Thyroid gland (tissue), 4 donors: ENCODE data around the gene PABPN1L. TPM values are rescaled to one million over a fixed set of nuclear protein-coding genes. Genes with fewer than 3 reads are reported as not detected.

Experiments used
- DNase-seq, 2 donors: peaks; one replicate each; pipeline ENCODE4 v3.0.0-alpha.2; 2019
- H3K27ac ChIP-seq, 3 donors: fragments of 200-600 bp; sonication (generic); 1 replicate in 2 of 3; 2 replicates in 1 of 3; pipeline ENCODE4 v1.5.1; 2016 to 2019; ENCODE audit warnings: mild to moderate bottlenecking in 1 of 3, moderate library complexity in 1 of 3
- H3K27me3 ChIP-seq: fragments of 200-600 bp; sonication (generic); one replicate; pipeline ENCODE4 v1.5.1; 2019
- H3K36me3 ChIP-seq, 2 donors: fragments of 200-600 bp; sonication (generic); one replicate each; pipeline ENCODE4 v1.5.1; 2016 to 2019
- H3K4me1 ChIP-seq, 2 donors: fragments of 200-600 bp; sonication (generic); one replicate each; pipeline ENCODE4 v1.5.1; 2017 to 2019
- H3K4me3 ChIP-seq, 3 donors: fragments of 200-600 bp; sonication (generic); replicated peaks in 1 of 3; 1 replicate in 2 of 3; 2 replicates in 1 of 3; pipeline ENCODE4 v1.5.1; 2016; ENCODE audit warnings: mild to moderate bottlenecking in 1 of 3
- H3K9me3 ChIP-seq: fragments of 200-600 bp; sonication (generic); one replicate; pipeline ENCODE4 v1.5.1; 2017
- POLR2A ChIP-seq, 2 donors: fragments of 450-650 bp; IDR thresholded peaks; one replicate each; pipeline ENCODE4 v1.6.1; 2017; ENCODE audit warnings: antibody characterized with exemption in 2 of 2, mild to moderate bottlenecking in 2 of 2, moderate library complexity in 1 of 2
- WGBS, 2 donors: methylation state at CpG; one replicate each; pipeline ENCODE4 v1.1.5; 2017; 5-methylcytosine and 5-hydroxymethylcytosine counted together
- intact Hi-C: fragments of 100-400 bp; cut with DNase I; formaldehyde crosslinking; loops from one replicate; pipeline ENCODE4 v1.15.1; 2023
- total RNA-seq, 4 donors: library from RNA; depleted of rRNA; stranded (reverse); fragments of >200 nt; gene quantifications; one replicate each; pipeline ENCODE4 v1.2.3, GENCODE V29; 2016
- TF ChIP-seq, protein P1 (sequence below), 6 experiments: fragments of 200-600 bp in 3 of 6; fragments of 450-650 bp in 3 of 6; sonication (generic) in 3 of 6; IDR thresholded peaks; one replicate each; pipeline ENCODE4 v1.5.1; 2016 to 2019; ENCODE audit warnings: antibody characterized with exemption in 6 of 6, mild to moderate bottlenecking in 2 of 6, inconsistent platforms in 1 of 6, moderate library complexity in 1 of 6

PABPN1L gene
- total RNA-seq, 4 donors from 2014 or later: not detected

DNA sequence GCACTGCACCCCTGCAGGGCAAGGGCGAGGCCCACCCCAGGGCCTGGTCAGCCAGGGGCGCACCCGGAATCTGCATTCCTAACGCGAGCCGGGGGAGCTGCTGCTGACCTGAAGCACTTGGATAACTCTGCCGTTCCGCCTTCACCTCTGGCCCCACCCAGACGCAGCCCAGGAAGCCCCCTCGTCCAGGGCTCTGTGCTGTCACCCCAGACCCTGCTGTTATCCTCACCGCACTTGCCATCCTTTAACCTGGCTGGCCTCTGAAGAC lies 13.3 kb upstream of the PABPN1L start:
- Histone ChIP-seq H3K4me3 (no peak overlapping the region), H3K4me1 (no peaks in the 10 kb centered on the region), H3K27me3 (no peaks in the 10 kb centered on the region), H3K36me3 (no peaks in the 10 kb centered on the region), H3K27ac (no peak overlapping the region), H3K9me3 (no peaks in the 10 kb centered on the region)
- no peak for DNase-seq
- intact Hi-C loops: no loop called here
- TF ChIP-seq, protein P1, sequence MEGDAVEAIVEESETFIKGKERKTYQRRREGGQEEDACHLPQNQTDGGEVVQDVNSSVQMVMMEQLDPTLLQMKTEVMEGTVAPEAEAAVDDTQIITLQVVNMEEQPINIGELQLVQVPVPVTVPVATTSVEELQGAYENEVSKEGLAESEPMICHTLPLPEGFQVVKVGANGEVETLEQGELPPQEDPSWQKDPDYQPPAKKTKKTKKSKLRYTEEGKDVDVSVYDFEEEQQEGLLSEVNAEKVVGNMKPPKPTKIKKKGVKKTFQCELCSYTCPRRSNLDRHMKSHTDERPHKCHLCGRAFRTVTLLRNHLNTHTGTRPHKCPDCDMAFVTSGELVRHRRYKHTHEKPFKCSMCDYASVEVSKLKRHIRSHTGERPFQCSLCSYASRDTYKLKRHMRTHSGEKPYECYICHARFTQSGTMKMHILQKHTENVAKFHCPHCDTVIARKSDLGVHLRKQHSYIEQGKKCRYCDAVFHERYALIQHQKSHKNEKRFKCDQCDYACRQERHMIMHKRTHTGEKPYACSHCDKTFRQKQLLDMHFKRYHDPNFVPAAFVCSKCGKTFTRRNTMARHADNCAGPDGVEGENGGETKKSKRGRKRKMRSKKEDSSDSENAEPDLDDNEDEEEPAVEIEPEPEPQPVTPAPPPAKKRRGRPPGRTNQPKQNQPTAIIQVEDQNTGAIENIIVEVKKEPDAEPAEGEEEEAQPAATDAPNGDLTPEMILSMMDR (IDR thresholded peaks at IDR 0.05): no peak
- no peak for TF ChIP-seq POLR2A (IDR thresholded peaks at IDR 0.05)
- WGBS, 2 donors: 92 to 93% methylated on average over 9 to 11 of the region's 11 CpGs

GRCh38 chr16:88878967-88879787 lies 12.7 kb upstream of the PABPN1L start:
- no peaks in the 10 kb centered on the region for H3K4me1 ChIP-seq
- WGBS, 2 donors: 93 to 95% methylated on average over 36 to 45 of the region's 45 CpGs
- DNase-seq: no peak
- H3K27me3 ChIP-seq: no peaks in the 10 kb centered on the region
- TF ChIP-seq, protein P1 (IDR thresholded peaks at IDR 0.05): no peak
- no peak for TF ChIP-seq POLR2A (IDR thresholded peaks at IDR 0.05)
- no peaks in the 10 kb centered on the region for H3K9me3 ChIP-seq
- no peaks in the 10 kb centered on the region for H3K36me3 ChIP-seq
- no peak overlapping the region for H3K4me3 ChIP-seq
- intact Hi-C loops: no loop called here
- H3K27ac ChIP-seq: no peak overlapping the region

DNA sequence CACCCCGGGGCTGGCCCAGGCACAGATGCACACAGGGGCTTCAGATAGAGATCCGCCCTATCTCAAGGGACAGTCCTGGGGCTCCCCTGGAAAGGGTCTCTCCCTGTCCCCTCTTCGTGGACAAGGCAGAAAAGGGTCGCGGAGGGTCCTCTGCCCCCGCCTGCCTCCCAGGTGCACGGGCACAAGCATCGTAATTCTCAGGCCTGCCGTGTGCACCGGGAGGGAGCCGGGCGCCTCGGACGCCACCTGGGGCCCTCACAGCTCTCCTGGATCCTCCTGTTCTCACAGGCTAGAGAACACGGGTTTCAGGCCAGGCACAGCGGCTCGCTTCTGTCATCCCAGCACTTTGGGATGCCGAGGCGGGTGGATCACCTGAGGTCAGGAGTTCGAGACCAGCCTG lies 11.9 kb upstream of the PABPN1L start:
- WGBS, 2 donors: 93 to 100% methylated on average over 10 to 11 of the region's 20 CpGs
- H3K4me1 ChIP-seq: no peaks in the 10 kb centered on the region
- no peak overlapping the region for H3K27ac ChIP-seq
- no peak for DNase-seq
- H3K9me3 ChIP-seq: no peaks in the 10 kb centered on the region
- TF ChIP-seq, protein P1 (IDR thresholded peaks at IDR 0.05): no peak
- no peak for TF ChIP-seq POLR2A (IDR thresholded peaks at IDR 0.05)
- H3K36me3 ChIP-seq: no peaks in the 10 kb centered on the region
- no peak overlapping the region for H3K4me3 ChIP-seq
- intact Hi-C loops: no loop called here
- no peaks in the 10 kb centered on the region for H3K27me3 ChIP-seq

DNA sequence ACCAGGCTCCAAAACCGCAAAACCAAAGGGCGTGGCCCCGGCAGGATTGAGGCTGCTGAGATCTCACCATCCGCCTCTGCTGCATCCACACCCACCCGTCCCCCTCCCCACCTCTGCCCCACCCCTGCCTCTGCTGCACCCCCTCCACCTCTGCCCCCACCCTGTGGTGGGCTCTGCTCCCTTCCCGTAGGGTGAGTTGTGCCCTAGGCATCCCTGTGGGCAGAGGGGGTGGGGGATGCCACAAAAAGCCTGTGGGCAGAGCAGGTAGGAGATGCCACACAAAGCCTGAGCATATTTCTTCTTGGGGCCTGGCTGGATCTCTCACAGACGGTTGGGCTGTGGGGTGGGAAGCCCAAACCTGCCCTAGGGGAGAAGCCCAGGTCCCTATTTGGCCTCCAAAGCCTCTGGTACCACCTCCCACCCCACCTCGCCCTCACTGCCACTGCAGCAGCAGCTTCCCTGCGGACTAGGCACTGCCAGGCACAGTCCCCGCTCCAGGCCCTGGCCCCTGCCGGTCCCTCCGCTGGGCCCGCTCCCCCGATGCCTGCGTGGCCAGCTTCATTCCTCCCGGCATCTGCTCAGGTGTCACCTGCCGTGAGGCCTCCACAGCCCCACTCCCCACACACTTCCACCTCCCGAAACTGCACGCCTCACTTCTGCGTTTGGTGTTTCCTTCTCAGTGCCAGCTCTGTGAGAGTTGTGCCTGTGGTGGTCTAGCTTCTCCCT lies 11.3 kb upstream of the PABPN1L start:
- H3K4me1 ChIP-seq: no peaks in the 10 kb centered on the region
- H3K36me3 ChIP-seq: no peaks in the 10 kb centered on the region
- no peak overlapping the region for H3K4me3 ChIP-seq
- intact Hi-C loops: no loop called here
- TF ChIP-seq, protein P1 (IDR thresholded peaks at IDR 0.05): no peak
- TF ChIP-seq POLR2A (IDR thresholded peaks at IDR 0.05): no peak
- WGBS, 2 donors: 89 to 90% methylated on average over 18 to 19 of the region's 20 CpGs
- no peaks in the 10 kb centered on the region for H3K9me3 ChIP-seq
- no peaks in the 10 kb centered on the region for H3K27me3 ChIP-seq
- H3K27ac ChIP-seq: no peak overlapping the region
- DNase-seq: no peak

DNA sequence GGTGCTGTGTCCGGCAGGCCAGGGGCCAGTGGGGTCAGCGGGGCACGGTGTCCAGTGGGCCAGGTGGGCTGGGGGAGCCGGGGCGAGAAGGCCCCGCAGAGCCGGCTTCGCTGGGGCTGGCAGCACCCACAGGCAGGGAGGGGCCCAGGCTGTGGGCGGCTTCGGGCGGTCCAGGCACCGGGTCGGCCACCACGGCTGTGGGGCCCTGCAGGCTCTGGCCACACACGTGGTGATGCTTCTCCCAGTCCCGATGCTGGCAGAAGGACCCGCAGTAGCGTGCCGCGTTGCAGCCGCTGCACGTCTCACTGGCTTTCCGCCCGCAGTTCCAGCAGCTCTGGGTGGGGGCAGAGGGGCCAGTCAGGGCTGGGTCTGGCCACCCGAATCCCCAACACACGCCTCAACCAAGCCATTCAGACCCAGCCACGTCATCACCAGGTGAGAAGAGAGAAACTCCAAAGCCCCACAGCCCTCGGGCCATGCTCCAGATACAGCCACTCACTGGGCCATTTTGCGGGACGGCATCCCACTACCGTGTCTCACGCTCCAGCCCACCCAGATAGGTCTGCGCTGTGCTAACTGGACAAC lies 10.6 kb upstream of the PABPN1L start:
- Histone ChIP-seq H3K9me3 (no peaks in the 10 kb centered on the region), H3K4me3 (no peak overlapping the region), H3K27ac (no peak overlapping the region), H3K4me1 (no peaks in the 10 kb centered on the region), H3K36me3 (no peaks in the 10 kb centered on the region), H3K27me3 (no peaks in the 10 kb centered on the region)
- TF ChIP-seq, protein P1 (IDR thresholded peaks at IDR 0.05): no peak
- TF ChIP-seq POLR2A (IDR thresholded peaks at IDR 0.05): no peak
- intact Hi-C loops: no loop called here
- no peak for DNase-seq
- 90 to 95% methylated on average over 20 to 23 of the region's 33 CpGs for WGBS, 2 donors
